ENCODE measurements around the gene DIP2B. TPM values are rescaled to one million over a fixed set of nuclear protein-coding genes. Genes with fewer than 3 reads are reported as not detected.

DIP2B gene
- total RNA-seq, 5 donors from 2014 or later (not counting 1 experiment from before 2014, with no cell fraction given): 27.5 to 46.0 (median 29.6) TPM

DNA sequence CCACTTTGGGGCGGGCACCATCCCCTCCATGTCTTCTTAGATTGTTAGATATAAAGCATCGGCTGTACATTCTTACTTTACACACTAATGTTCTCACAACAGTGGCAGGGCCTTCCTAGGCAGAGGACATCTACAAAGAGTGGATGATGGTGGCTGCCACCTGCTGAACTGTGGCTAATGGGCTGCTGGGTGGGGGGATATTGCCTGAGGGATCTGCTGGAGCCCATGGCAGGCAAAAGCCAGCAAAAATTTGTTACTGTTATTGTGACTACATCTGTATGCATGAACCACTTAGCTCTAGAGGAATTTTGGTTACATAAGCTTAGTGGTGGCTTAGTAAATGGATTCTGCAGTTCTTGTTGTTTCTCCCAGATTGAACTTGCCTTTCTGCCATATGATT lies 52.6 kb downstream of the DIP2B start:
- no CpG with 5 or more reads among the region's 2 CpGs for WGBS (ENCODE audit: insufficient coverage)
- H3K4me3 Mint-ChIP-seq: no peak overlapping the region
- Histone ChIP-seq H3K36me3 (ENCODE audit: control insufficient read depth in 2 of 2, extremely low read depth in 1 of 2, insufficient read depth in 1 of 2, low read length in 1 of 2) (peaks cover 0 to 6% of the 10 kb centered on the region in 2 donors), H3K27ac (ENCODE audit: low read length) (no peak overlapping the region), H3K9me3 (no peaks in the 10 kb centered on the region), H3K27me3 (replicated peaks in 1 of 2; ENCODE audit: control insufficient read depth in 2 of 2, extremely low read depth in 1 of 2, insufficient read depth in 2 of 2, low read length in 1 of 2) (no peaks in the 10 kb centered on the region), H3K4me3 (ENCODE audit: control insufficient read depth in 1 of 2, extremely low read depth in 1 of 2, low read length in 1 of 2) (no peak overlapping the region), H3K4me1 (ENCODE audit: control insufficient read depth in 1 of 2, extremely low read depth in 1 of 2, insufficient read depth in 2 of 2, low read length in 2 of 2) (peaks cover 4 to 9% of the 10 kb centered on the region in 2 experiments)
- POLR2A ChIA-PET: no interaction called here
- no peak overlapping the region for H3K27ac Mint-ChIP-seq
- no peaks in the 10 kb centered on the region for H3K9me3 Mint-ChIP-seq
- peaks cover 23% of the 10 kb centered on the region for H3K36me3 Mint-ChIP-seq
- no peak for ATAC-seq (replicated peaks in 1 of 4)
- CTCF ChIA-PET: no interaction called here
- H3K4me1 Mint-ChIP-seq: peaks cover 54 to 60% (median 56%) of the 10 kb centered on the region in 3 donors
- DNase-seq: no peak
- no peaks in the 10 kb centered on the region for H3K27me3 Mint-ChIP-seq

DNA sequence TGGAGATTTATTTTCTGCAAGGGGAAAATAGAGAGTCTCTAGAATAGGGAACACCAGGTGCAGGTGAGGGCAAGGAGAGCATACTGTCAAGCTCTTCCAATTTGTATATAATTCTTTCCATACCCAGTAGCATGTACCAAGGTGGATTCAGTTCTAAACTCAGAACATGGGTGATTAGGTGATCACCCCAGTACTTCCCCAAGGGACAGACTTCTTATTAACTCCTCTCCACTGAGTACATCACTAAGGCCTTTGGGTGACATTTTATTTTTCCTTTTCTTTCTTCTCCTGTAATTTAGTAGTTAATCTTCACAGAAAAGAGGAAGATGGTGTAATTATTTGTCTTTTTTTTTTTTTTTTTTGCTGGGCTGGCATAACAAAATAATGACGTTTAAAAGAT lies 54.2 kb downstream of the DIP2B start:
- ATAC-seq (replicated peaks in 1 of 4) (no peak), DNase-seq (no peak)
- CTCF ChIA-PET: no interaction called here
- Mint-ChIP-seq H3K27me3 (no peaks in the 10 kb centered on the region), H3K4me1 (peaks cover 59 to 65% (median 59%) of the 10 kb centered on the region in 3 donors), H3K36me3 (peaks cover 16% of the 10 kb centered on the region), H3K9me3 (no peaks in the 10 kb centered on the region), H3K27ac (no peak overlapping the region), H3K4me3 (no peak overlapping the region)
- POLR2A ChIA-PET: no interaction called here
- Histone ChIP-seq H3K27me3 (replicated peaks in 1 of 2; ENCODE audit: control insufficient read depth in 2 of 2, extremely low read depth in 1 of 2, insufficient read depth in 2 of 2, low read length in 1 of 2) (no peaks in the 10 kb centered on the region), H3K27ac (ENCODE audit: low read length) (no peak overlapping the region), H3K4me1 (ENCODE audit: control insufficient read depth in 1 of 2, extremely low read depth in 1 of 2, insufficient read depth in 2 of 2, low read length in 2 of 2) (peaks cover 4 to 12% of the 10 kb centered on the region in 2 experiments), H3K9me3 (no peaks in the 10 kb centered on the region), H3K36me3 (ENCODE audit: control insufficient read depth in 2 of 2, extremely low read depth in 1 of 2, insufficient read depth in 1 of 2, low read length in 1 of 2) (peaks cover 0 to 6% of the 10 kb centered on the region in 2 donors), H3K4me3 (ENCODE audit: control insufficient read depth in 1 of 2, extremely low read depth in 1 of 2, low read length in 1 of 2) (no peak overlapping the region)
- no CpG with 5 or more reads among the region's 1 CpG for WGBS (ENCODE audit: insufficient coverage)

DNA sequence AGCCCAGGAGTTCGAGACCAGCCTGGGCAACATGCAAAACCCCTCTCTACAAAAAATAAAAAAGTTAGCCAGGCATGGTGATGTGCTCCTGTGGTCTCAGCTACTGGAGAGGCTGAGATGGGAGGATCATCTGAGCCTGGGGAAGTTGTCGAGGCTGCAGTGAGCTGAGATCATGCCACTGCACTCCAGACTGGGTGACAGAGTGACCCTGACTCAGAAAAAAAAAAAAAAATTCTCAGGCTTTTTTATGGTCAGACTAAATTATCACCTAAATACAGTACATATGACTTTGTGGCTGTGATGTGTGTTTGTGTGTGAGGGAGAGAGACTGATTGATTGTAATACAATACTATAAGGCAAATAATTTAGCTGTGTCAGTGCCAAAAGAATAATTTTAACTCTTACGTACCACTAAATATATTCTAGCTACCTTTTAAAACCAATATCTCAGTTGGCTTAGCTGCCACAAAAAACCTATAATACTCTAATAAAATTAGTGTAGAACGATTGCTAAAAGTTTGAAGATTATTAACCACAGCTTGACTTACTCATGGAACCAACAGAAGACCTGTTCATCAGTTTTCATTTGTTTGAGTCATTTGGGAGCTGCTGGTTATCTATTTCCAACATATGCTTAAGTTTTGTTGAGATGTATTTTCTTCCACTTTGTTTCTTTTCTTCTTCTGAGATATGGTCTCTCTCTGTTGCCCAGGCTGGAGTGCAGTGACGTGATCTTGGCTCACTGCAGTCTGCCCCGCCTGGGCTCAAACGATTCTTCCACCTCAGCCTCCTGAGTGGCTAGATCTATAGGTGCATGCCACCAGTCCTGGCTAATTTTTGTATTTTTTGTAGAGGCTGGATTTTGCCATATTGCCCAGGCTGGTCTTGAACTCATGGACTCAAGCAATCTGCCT lies 58.0 kb downstream of the DIP2B start:
- Histone ChIP-seq H3K9me3 (no peaks in the 10 kb centered on the region), H3K27ac (ENCODE audit: low read length) (no peak overlapping the region), H3K4me1 (ENCODE audit: control insufficient read depth in 1 of 2, extremely low read depth in 1 of 2, insufficient read depth in 2 of 2, low read length in 2 of 2) (peaks cover 2 to 6% of the 10 kb centered on the region in 2 experiments), H3K27me3 (replicated peaks in 1 of 2; ENCODE audit: control insufficient read depth in 2 of 2, extremely low read depth in 1 of 2, insufficient read depth in 2 of 2, low read length in 1 of 2) (no peaks in the 10 kb centered on the region), H3K36me3 (ENCODE audit: control insufficient read depth in 2 of 2, extremely low read depth in 1 of 2, insufficient read depth in 1 of 2, low read length in 1 of 2) (no peaks in the 10 kb centered on the region), H3K4me3 (ENCODE audit: control insufficient read depth in 1 of 2, extremely low read depth in 1 of 2, low read length in 1 of 2) (no peak overlapping the region)
- WGBS (ENCODE audit: insufficient coverage): 100% methylated on average over 1 of the region's 7 CpGs
- ATAC-seq (replicated peaks in 1 of 4) (no peak), DNase-seq (no peak)
- CTCF ChIA-PET: interaction anchor here in 1 of 2 donors (0.6 kb wide), 2 partner anchors 19 kb away, joined by 3 to 4 read pairs; no protein-coding TSS in a partner anchor
- POLR2A ChIA-PET: no interaction called here
- Mint-ChIP-seq H3K9me3 (no peaks in the 10 kb centered on the region), H3K4me3 (no peak overlapping the region), H3K27ac (no peak overlapping the region), H3K27me3 (no peaks in the 10 kb centered on the region), H3K36me3 (peaks cover 6% of the 10 kb centered on the region), H3K4me1 (peaks cover 59 to 66% (median 64%) of the 10 kb centered on the region in 3 donors)

DNA sequence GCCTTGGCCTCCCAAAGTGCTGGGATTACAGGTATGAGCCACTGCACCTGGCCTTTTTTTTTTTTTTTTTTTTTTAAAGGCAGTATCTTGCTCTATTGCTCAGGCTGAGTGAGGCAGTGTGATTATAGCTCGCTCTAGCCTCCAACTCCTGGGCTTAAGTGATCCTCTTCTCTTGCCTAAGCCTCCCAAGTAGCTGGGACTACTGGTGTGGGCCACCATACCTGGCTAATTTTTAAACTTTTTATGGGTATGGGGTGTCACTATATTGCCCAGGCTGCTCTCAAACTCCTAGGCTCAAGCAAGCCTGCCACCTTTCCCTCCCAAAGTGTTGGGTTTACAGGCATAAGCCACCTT lies 58.6 kb downstream of the DIP2B start:
- no peak overlapping the region for H3K4me3 ChIP-seq (ENCODE audit: control insufficient read depth in 1 of 2, extremely low read depth in 1 of 2, low read length in 1 of 2)
- DNase-seq (no peak), ATAC-seq (replicated peaks in 1 of 4) (no peak)
- Mint-ChIP-seq H3K27me3 (no peaks in the 10 kb centered on the region), H3K36me3 (peaks cover 5% of the 10 kb centered on the region), H3K27ac (no peak overlapping the region), H3K4me1 (peaks cover 59 to 66% (median 66%) of the 10 kb centered on the region in 3 donors), H3K4me3 (no peak overlapping the region), H3K9me3 (no peaks in the 10 kb centered on the region)
- WGBS (ENCODE audit: insufficient coverage): no CpG with 5 or more reads among the region's 1 CpG
- H3K4me1 ChIP-seq (ENCODE audit: control insufficient read depth in 1 of 2, extremely low read depth in 1 of 2, insufficient read depth in 2 of 2, low read length in 2 of 2): peaks cover 2 to 6% of the 10 kb centered on the region in 2 experiments
- CTCF ChIA-PET: interaction anchor here in 1 of 2 donors (0.6 kb wide), 4 partner anchors 18 to 421 kb away, joined by 3 to 4 read pairs (median 3); no protein-coding TSS in a partner anchor
- POLR2A ChIA-PET: interaction anchor here in 1 of 2 donors (0.6 kb wide), 1 partner anchor 9 kb away, joined by 4 read pairs; no protein-coding TSS in a partner anchor
- H3K27ac ChIP-seq (ENCODE audit: low read length): no peak overlapping the region
- no peaks in the 10 kb centered on the region for H3K27me3 ChIP-seq (replicated peaks in 1 of 2; ENCODE audit: control insufficient read depth in 2 of 2, extremely low read depth in 1 of 2, insufficient read depth in 2 of 2, low read length in 1 of 2)
- no peaks in the 10 kb centered on the region for H3K36me3 ChIP-seq (ENCODE audit: control insufficient read depth in 2 of 2, extremely low read depth in 1 of 2, insufficient read depth in 1 of 2, low read length in 1 of 2)
- H3K9me3 ChIP-seq: no peaks in the 10 kb centered on the region

DNA sequence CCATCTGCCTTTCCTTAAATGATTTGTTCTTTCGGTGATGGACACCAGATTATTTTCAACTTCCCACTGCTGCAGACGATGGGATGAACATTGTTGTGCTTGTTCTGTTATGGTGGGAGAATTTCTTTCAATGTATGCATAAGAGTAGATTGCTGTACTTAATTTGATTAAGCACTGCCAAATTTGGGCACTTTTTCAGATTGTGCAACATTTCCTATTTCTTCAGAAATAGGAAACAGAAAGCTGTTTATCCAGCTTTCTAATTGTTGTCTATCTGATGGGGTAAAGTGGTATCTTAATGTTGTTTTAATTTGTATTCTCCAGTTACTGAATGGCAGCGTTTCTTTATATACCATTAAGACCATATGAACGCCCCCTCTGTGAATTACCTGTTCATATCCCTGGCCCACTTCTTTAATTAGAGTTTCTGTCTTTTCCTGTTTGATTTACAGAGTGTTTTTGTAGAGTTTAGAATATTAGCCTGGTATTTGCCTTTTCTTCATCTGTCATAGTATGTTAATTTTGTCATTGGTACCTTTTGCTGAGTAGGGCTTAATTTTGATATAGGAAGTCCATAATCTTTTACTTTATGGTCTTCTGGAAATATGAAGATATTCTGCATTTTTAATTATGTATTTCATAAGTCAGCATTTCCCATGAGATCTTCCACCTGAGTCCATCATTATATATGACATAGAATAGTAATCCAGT lies 59.6 kb downstream of the DIP2B start:
- no CpG with 5 or more reads among the region's 4 CpGs for WGBS (ENCODE audit: insufficient coverage)
- no peak overlapping the region for H3K4me3 ChIP-seq (ENCODE audit: control insufficient read depth in 1 of 2, extremely low read depth in 1 of 2, low read length in 1 of 2)
- H3K4me3 Mint-ChIP-seq: no peak overlapping the region
- H3K27me3 ChIP-seq (replicated peaks in 1 of 2; ENCODE audit: control insufficient read depth in 2 of 2, extremely low read depth in 1 of 2, insufficient read depth in 2 of 2, low read length in 1 of 2): no peaks in the 10 kb centered on the region
- ATAC-seq (replicated peaks in 1 of 4) (no peak), DNase-seq (no peak)
- no peaks in the 10 kb centered on the region for H3K27me3 Mint-ChIP-seq
- H3K4me1 Mint-ChIP-seq: peaks cover 64 to 71% (median 68%) of the 10 kb centered on the region in 3 donors
- H3K36me3 ChIP-seq (ENCODE audit: control insufficient read depth in 2 of 2, extremely low read depth in 1 of 2, insufficient read depth in 1 of 2, low read length in 1 of 2): no peaks in the 10 kb centered on the region
- peaks cover 4% of the 10 kb centered on the region for H3K36me3 Mint-ChIP-seq
- no peak overlapping the region for H3K27ac ChIP-seq (ENCODE audit: low read length)
- CTCF ChIA-PET: interaction anchor here in 1 of 2 donors (0.6 kb wide), 2 partner anchors 76 to 420 kb away, joined by 3 read pairs; no protein-coding TSS in a partner anchor
- H3K27ac Mint-ChIP-seq: peak overlapping the region in 1 of 2 donors; percentile 1
- H3K9me3 Mint-ChIP-seq: no peaks in the 10 kb centered on the region
- H3K9me3 ChIP-seq: no peaks in the 10 kb centered on the region
- H3K4me1 ChIP-seq (ENCODE audit: control insufficient read depth in 1 of 2, extremely low read depth in 1 of 2, insufficient read depth in 2 of 2, low read length in 2 of 2): peaks cover 2 to 6% of the 10 kb centered on the region in 2 experiments
- POLR2A ChIA-PET: interaction anchor here (0.6 kb wide), 2 partner anchors 8 to 29 kb away, joined by 4 to 5 read pairs; no protein-coding TSS in a partner anchor

DNA sequence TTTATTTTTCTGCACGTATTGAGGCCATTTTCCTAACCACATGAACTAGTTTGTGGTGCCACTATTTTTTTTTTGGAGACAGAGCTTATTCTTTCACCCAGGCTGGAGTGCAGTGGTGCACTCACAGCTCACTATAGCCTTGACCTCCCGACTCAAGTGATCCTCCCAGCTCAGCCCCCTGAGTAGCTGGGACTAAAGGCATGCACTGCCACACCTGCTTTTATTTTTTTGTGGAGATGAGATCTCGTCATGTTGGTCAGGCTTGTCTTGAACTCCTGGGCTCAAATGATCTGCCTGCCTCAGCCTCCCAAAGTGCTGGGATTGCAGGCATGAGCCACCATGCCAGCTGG lies 60.1 kb downstream of the DIP2B start:
- peaks cover 64 to 71% (median 68%) of the 10 kb centered on the region in 3 donors for H3K4me1 Mint-ChIP-seq
- H3K9me3 ChIP-seq: no peaks in the 10 kb centered on the region
- DNase-seq (no peak), ATAC-seq (replicated peaks in 1 of 4) (no peak)
- no peaks in the 10 kb centered on the region for H3K9me3 Mint-ChIP-seq
- peaks cover 2 to 6% of the 10 kb centered on the region in 2 experiments for H3K4me1 ChIP-seq (ENCODE audit: control insufficient read depth in 1 of 2, extremely low read depth in 1 of 2, insufficient read depth in 2 of 2, low read length in 2 of 2)
- H3K36me3 Mint-ChIP-seq: peaks cover 4% of the 10 kb centered on the region
- no peaks in the 10 kb centered on the region for H3K27me3 ChIP-seq (replicated peaks in 1 of 2; ENCODE audit: control insufficient read depth in 2 of 2, extremely low read depth in 1 of 2, insufficient read depth in 2 of 2, low read length in 1 of 2)
- peak overlapping the region in 1 of 2 donors; percentile 1 for H3K27ac Mint-ChIP-seq
- POLR2A ChIA-PET: interaction anchor here in 1 of 2 donors (0.5 kb wide), 1 partner anchor 986 kb away, joined by 3 read pairs; no protein-coding TSS in a partner anchor
- no peak overlapping the region for H3K4me3 Mint-ChIP-seq
- H3K27ac ChIP-seq (ENCODE audit: low read length): no peak overlapping the region
- H3K4me3 ChIP-seq (ENCODE audit: control insufficient read depth in 1 of 2, extremely low read depth in 1 of 2, low read length in 1 of 2): no peak overlapping the region
- 100% methylated on average over 1 of the region's 3 CpGs for WGBS (ENCODE audit: insufficient coverage)
- H3K27me3 Mint-ChIP-seq: no peaks in the 10 kb centered on the region
- CTCF ChIA-PET: interaction anchor here in 1 of 2 donors (0.5 kb wide), 1 partner anchor 210 kb away, joined by 3 read pairs; no protein-coding TSS in a partner anchor
- H3K36me3 ChIP-seq (ENCODE audit: control insufficient read depth in 2 of 2, extremely low read depth in 1 of 2, insufficient read depth in 1 of 2, low read length in 1 of 2): no peaks in the 10 kb centered on the region
